Adrenal gland (tissue), 12 donors: Measurements from ENCODE around the gene ARFIP2. TPM values are rescaled to one million over a fixed set of nuclear protein-coding genes. Genes with fewer than 3 reads are reported as not detected.

Source experiments
- DNase-seq, 7 donors: peaks; one replicate each; pipeline ENCODE4 v3.0.0-alpha.2; 2019 to 2020
- H3K27ac ChIP-seq, 5 donors: fragments of 200-600 bp; sonication (generic) in 4 of 5; 1 replicate in 3 of 5; 2 replicates in 2 of 5; pipeline versions ENCODE4 v1.5.1 to v1.8.0; 2016 to 2020; ENCODE audit warnings: mild to moderate bottlenecking in 1 of 5
- H3K27me3 ChIP-seq: fragments of 200-600 bp; 2 replicates; pipeline ENCODE4 v1.8.0; 2021
- H3K36me3 ChIP-seq, 2 donors: fragments of 200-600 bp; replicated peaks in 1 of 2; 1 replicate in 1 of 2; 2 replicates in 1 of 2; pipeline versions ENCODE4 v1.5.1 to v1.8.0; 2018 to 2022
- H3K4me1 ChIP-seq, 2 donors: fragments of 200-600 bp; replicated peaks in 1 of 2; 1 replicate in 1 of 2; 2 replicates in 1 of 2; pipeline versions ENCODE4 v1.5.1 to v1.8.0; 2018 to 2021
- H3K4me3 ChIP-seq, 4 donors: fragments of 200-600 bp; sonication (generic) in 3 of 4; one replicate each; pipeline ENCODE4 v1.5.1; 2016 to 2018
- H3K9me3 ChIP-seq, 3 donors: fragments of 200-600 bp; sonication (generic) in 1 of 3; replicated peaks in 1 of 3; 1 replicate in 2 of 3; 2 replicates in 1 of 3; pipeline versions ENCODE4 v1.5.1 to v1.8.0; 2016 to 2021
- POLR2A ChIP-seq, 2 donors: fragments of 450-650 bp; IDR thresholded peaks; one replicate each; pipeline ENCODE4 v1.6.1; 2017; ENCODE audit warnings: antibody characterized with exemption in 2 of 2, mild to moderate bottlenecking in 2 of 2, moderate library complexity in 1 of 2
- WGBS, 4 donors: extraction: QIAGEN DNeasy Blood & Tissue Kit in 2 of 4; methylation state at CpG; one replicate each; pipeline versions ENCODE4 v1.1.5 to v1.1.7; 2013 to 2017; 5-methylcytosine and 5-hydroxymethylcytosine counted together
- intact Hi-C, 2 donors: fragments of 100-400 bp; cut with DNase I; formaldehyde crosslinking; loops; one replicate each; pipeline versions ENCODE4 v1.14.1 to v1.15.0; 2022 to 2023
- polyA plus RNA-seq, 3 donors: library from polyadenylated mRNA; stranded (reverse); fragments of 200-250 nt in 2 of 3; fragments of 350-450 nt in 1 of 3; fragmentation: Illumina TruSeq in 1 of 3; extraction: RNeasy Lipid Tissue Mini Kit (QIAGEN cat#74804) in 1 of 3; gene quantifications; one replicate each; pipeline ENCODE4 v1.2.3, GENCODE V29; 2013 to 2014
- total RNA-seq, 9 donors: library from RNA; depleted of rRNA in 4 of 9; stranded (reverse); fragments of >200 nt in 4 of 9; fragments of 120-200 nt in 1 of 9; fragmentation: NEBNext Ultra II Directional in 1 of 9; extraction: Animal tissue kit (Norgen Biotek cat#: 25700) in 1 of 9; gene quantifications; one replicate each; pipeline versions ENCODE4 v1.1.0 to v1.2.4, GENCODE V29; 2013 to 2023
- TF ChIP-seq, protein P1 (sequence below), 6 experiments: fragments of 450-650 bp in 4 of 6; fragments of 200-600 bp in 2 of 6; sonication (generic) in 1 of 6; IDR thresholded peaks; 1 replicate in 5 of 6; 2 replicates in 1 of 6; pipeline versions ENCODE4 v1.5.1 to v1.8.0; 2016 to 2021; ENCODE audit warnings: antibody characterized with exemption in 6 of 6, mild to moderate bottlenecking in 2 of 6, moderate library complexity in 1 of 6
- donor health status: healthy with polysubstance abuse.
- donor health status: Bipolar disorder and iron deficiency.
- donor health status: DM: yes; HTN: yes; CAD: no.
- donor health status: DM: no; HTN: no; CAD: no.
- donor health status: DM: no; HTN: no; CAD: no.
- donor health status: DM: yes; HTN: yes; CAD: no.

The ARFIP2 gene
- total and polyA plus RNA-seq, 12 donors = 47.4 to 108 (median 59.2) TPM

GRCh38 chr11:6472934-6473333 is 8.2 kb downstream of the ARFIP2 start:
- intact Hi-C loops = no loop called here
- peaks cover 5 to 19% of the 10 kb centered on the region in 2 donors for H3K4me1 ChIP-seq
- WGBS, 4 donors = 50 to 56% (median 54%) methylated on average over 1 of the region's 1 CpG; no CpG with 5 or more reads in 1 of the 4 donors
- no peak for DNase-seq
- H3K9me3 ChIP-seq = no peaks in the 10 kb centered on the region
- H3K27ac ChIP-seq = peak overlapping the region in 1 of 5 donors; percentile 97
- no peaks in the 10 kb centered on the region for H3K27me3 ChIP-seq
- peak overlapping the region in 2 of 4 donors; percentile 75 to 92 for H3K4me3 ChIP-seq
- H3K36me3 ChIP-seq = peaks cover 0 to 14% of the 10 kb centered on the region in 2 donors
- TF ChIP-seq, protein P1, sequence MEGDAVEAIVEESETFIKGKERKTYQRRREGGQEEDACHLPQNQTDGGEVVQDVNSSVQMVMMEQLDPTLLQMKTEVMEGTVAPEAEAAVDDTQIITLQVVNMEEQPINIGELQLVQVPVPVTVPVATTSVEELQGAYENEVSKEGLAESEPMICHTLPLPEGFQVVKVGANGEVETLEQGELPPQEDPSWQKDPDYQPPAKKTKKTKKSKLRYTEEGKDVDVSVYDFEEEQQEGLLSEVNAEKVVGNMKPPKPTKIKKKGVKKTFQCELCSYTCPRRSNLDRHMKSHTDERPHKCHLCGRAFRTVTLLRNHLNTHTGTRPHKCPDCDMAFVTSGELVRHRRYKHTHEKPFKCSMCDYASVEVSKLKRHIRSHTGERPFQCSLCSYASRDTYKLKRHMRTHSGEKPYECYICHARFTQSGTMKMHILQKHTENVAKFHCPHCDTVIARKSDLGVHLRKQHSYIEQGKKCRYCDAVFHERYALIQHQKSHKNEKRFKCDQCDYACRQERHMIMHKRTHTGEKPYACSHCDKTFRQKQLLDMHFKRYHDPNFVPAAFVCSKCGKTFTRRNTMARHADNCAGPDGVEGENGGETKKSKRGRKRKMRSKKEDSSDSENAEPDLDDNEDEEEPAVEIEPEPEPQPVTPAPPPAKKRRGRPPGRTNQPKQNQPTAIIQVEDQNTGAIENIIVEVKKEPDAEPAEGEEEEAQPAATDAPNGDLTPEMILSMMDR (IDR thresholded peaks at IDR 0.05) = no peak
- TF ChIP-seq POLR2A (IDR thresholded peaks at IDR 0.05) = no peak

- intact Hi-C loops = no loop called here
- Histone ChIP-seq H3K36me3 (no peaks in the 10 kb centered on the region), H3K9me3 (no peaks in the 10 kb centered on the region), H3K4me1 (peaks cover 4 to 18% of the 10 kb centered on the region in 2 donors), H3K4me3 (no peak overlapping the region), H3K27me3 (no peaks in the 10 kb centered on the region), H3K27ac (peak overlapping the region in 2 of 5 donors; percentile 7 to 74)
- TF ChIP-seq, protein P1 (IDR thresholded peaks at IDR 0.05) = no peak
- TF ChIP-seq POLR2A (IDR thresholded peaks at IDR 0.05) = no peak
- 78 to 96% (median 91%) methylated on average over 1 of the region's 1 CpG for WGBS, 4 donors
- DNase-seq = no peak
Observed at GRCh38 chr11:6469599-6469998, 11.5 kb downstream of the ARFIP2 start.

DNA sequence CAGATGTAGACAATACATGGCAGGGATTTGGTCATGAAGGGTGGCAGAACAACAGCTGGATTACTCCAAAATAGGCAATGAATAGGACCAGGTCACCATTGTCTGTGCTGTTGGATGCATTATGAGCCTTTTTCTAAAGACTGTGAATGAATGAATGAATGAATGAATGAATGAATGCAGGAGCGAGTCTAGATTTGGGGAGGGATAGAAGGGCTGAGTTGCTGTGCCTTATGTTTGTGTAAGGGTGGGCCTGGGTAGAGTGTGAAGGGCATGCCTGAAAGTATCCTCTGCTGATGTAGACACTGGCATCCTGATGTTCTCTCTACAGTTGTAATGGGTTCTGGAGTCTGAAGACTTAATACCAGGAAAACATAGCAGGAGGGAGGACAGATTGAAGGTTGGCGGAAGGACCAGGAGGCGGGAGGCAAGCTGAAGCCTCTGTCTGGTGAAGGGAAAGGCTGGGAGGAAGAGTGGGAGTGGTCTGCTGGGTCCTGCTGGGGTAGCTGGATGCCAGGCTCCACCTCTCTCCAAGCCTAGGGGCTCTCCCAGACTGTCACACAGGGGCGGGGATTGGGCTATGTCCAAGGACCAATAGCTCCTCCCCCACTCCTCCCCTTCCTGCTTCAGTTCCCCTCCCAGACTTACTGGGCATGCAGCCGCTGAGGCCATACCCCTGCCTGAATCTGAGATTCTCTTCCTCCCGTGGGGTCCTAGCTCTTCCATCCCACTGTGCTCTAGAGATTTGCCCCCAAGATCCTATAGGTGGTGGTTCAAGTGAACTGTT is 12.2 kb downstream of the ARFIP2 start:
- Histone ChIP-seq H3K9me3 (no peaks in the 10 kb centered on the region), H3K27ac (peak overlapping the region in 2 of 5 donors; percentile 43 to 74), H3K4me1 (peaks cover 0 to 13% of the 10 kb centered on the region in 2 donors), H3K27me3 (no peaks in the 10 kb centered on the region), H3K36me3 (peaks cover 0 to 7% of the 10 kb centered on the region in 2 donors), H3K4me3 (no peak overlapping the region)
- 15 to 34% (median 26%) methylated on average over 6 of the region's 6 CpGs for WGBS, 4 donors
- DNase-seq = peak; percentile 84 to 95 (median 90)
- TF ChIP-seq, protein P1 (IDR thresholded peaks at IDR 0.05) = peak in 1 of 6 experiments; percentile 3
- TF ChIP-seq POLR2A (IDR thresholded peaks at IDR 0.05) = no peak
- intact Hi-C loops = no loop called here

GRCh38 chr11:6459099-6459450 is 22.1 kb downstream of the ARFIP2 start:
- Histone ChIP-seq H3K36me3 (peaks cover 0 to 50% of the 10 kb centered on the region in 2 donors), H3K4me3 (no peak overlapping the region), H3K4me1 (no peaks in the 10 kb centered on the region), H3K27me3 (no peaks in the 10 kb centered on the region), H3K9me3 (no peaks in the 10 kb centered on the region), H3K27ac (no peak overlapping the region)
- DNase-seq = no peak
- intact Hi-C loops = no loop called here
- no peak for TF ChIP-seq POLR2A (IDR thresholded peaks at IDR 0.05)
- TF ChIP-seq, protein P1 (IDR thresholded peaks at IDR 0.05) = no peak
- 80 to 93% (median 86%) methylated on average over 1 of the region's 1 CpG for WGBS, 4 donors
